Stomach (tissue), 4 donors: Measurements from ENCODE around the gene PRPF6.

ENCODE experiments used
- CTCF ChIP-seq, 7 experiments: fragments of 450-650 bp in 4 of 7; fragments of 200-600 bp in 3 of 7; sonication (generic) in 3 of 7; IDR thresholded peaks; one replicate each; pipeline ENCODE4 v1.5.1; 2016 to 2019; ENCODE audit warnings: antibody characterized with exemption in 7 of 7, control low read depth in 2 of 7, mild to moderate bottlenecking in 1 of 7
- EP300 ChIP-seq: sonication (generic); formaldehyde crosslinking; IDR thresholded peaks from one replicate; pipeline ENCODE4 v1.6.1; 2017; ENCODE audit warnings: antibody characterized with exemption
- POLR2A ChIP-seq, 4 donors: fragments of 450-650 bp; IDR thresholded peaks; one replicate each; pipeline ENCODE4 v1.6.1; 2016; ENCODE audit warnings: antibody characterized with exemption in 4 of 4, control low read depth in 2 of 4, mild to moderate bottlenecking in 1 of 4, moderate library complexity in 1 of 4
- POLR2AphosphoS5 ChIP-seq, 3 donors: sonication (generic); formaldehyde crosslinking; IDR thresholded peaks; one replicate each; pipeline ENCODE4 v1.6.1; 2016; ENCODE audit warnings: antibody characterized with exemption in 3 of 3

GRCh38 chr20:63935447-63935846 lies 45.5 kb upstream of the PRPF6 start:
- TF ChIP-seq POLR2A (IDR thresholded peaks at IDR 0.05) (no peak), CTCF (IDR thresholded peaks at IDR 0.05) (no peak), EP300 (no peak), POLR2AphosphoS5 (IDR thresholded peaks at IDR 0.05) (no peak)
